ENCODE results near the gene RFLNA.

RFLNA gene

GRCh38 chr12:124359671-124360581, 65.0 kb downstream of the RFLNA start:
- DNase-seq (ENCODE audit: low spot score) = no peak

- no peak for DNase-seq (ENCODE audit: low spot score)
These were observed 66.4 kb downstream of the RFLNA start for GRCh38 chr12:124361074-124361970.

- no peak for DNase-seq (ENCODE audit: low spot score)
These were observed 67.1 kb downstream of the RFLNA start for GRCh38 chr12:124361996-124362395.

GRCh38 chr12:124363353-124363965, 68.6 kb downstream of the RFLNA start:
- no peak for DNase-seq (ENCODE audit: low spot score)

- DNase-seq (ENCODE audit: low spot score) = no peak
These were observed 69.7 kb downstream of the RFLNA start for GRCh38 chr12:124364543-124364942.

Data from RKO (cell line).